HFF-Myc (cell line): ENCODE results near the gene ZNHIT6.
"Not testable (repeated sequence)": the region's sequence is repeated elsewhere in the genome, so short reads cannot be mapped to it uniquely, and the experiment has no call there.

ENCODE experiments used
- DNase-seq: peaks from one replicate; pipeline ENCODE4 v3.0.0-alpha.2; 2011; ENCODE audit warnings: low read depth; ENCODE audit errors: extremely low read depth
- H3K4me3 ChIP-seq: replicated peaks from 2 replicates; pipeline ENCODE4 v1.5.1; 2011; ENCODE audit warnings: low read depth, mild to moderate bottlenecking, control low read depth, low read length
- CTCF ChIP-seq: IDR thresholded peaks from 2 replicates; pipeline ENCODE4 v1.5.1; 2012; ENCODE audit warnings: mild to moderate bottlenecking, low read depth, low read length, control low read depth; ENCODE audit errors: missing control alignments

The ZNHIT6 gene

GRCh38 chr1:85718678-85719340 is 10.6 kb upstream of the ZNHIT6 start:
- no peak for DNase-seq
- TF ChIP-seq CTCF = no peak

GRCh38 chr1:85714418-85715114 is 6.3 kb upstream of the ZNHIT6 start:
- DNase-seq, H3K4me3 ChIP-seq: not testable (repeated sequence)

More at GRCh38 chr1:85718678-85719340, 10.6 kb upstream of the ZNHIT6 start:
- H3K4me3 ChIP-seq = no peak overlapping the region

GRCh38 chr1:85708829-85709227 is 595 bp upstream of the ZNHIT6 start:
- peak overlapping the region; percentile 91 for H3K4me3 ChIP-seq
- no peak for TF ChIP-seq CTCF
- DNase-seq = no peak

- peak overlapping the region; percentile 91 for H3K4me3 ChIP-seq
- DNase-seq = no peak
- TF ChIP-seq CTCF = no peak
These were observed 805 bp downstream of the ZNHIT6 start for GRCh38 chr1:85707267-85707989.

GRCh38 chr1:85705940-85706339 is 2.3 kb downstream of the ZNHIT6 start:
- TF ChIP-seq CTCF = no peak
- DNase-seq = no peak
- peak overlapping the region; percentile 91; the same call in 1 of the 2 replicates for H3K4me3 ChIP-seq

GRCh38 chr1:85700422-85700821 is 7.8 kb downstream of the ZNHIT6 start:
- DNase-seq = peak; percentile 2
- no peak for TF ChIP-seq CTCF

GRCh38 chr1:85697895-85698294 is 10.3 kb downstream of the ZNHIT6 start:
- TF ChIP-seq CTCF = no peak
- no peak overlapping the region for H3K4me3 ChIP-seq
- DNase-seq = no peak

More at GRCh38 chr1:85700422-85700821, 7.8 kb downstream of the ZNHIT6 start:
- no peak overlapping the region for H3K4me3 ChIP-seq
